Embryonic facial prominence (tissue), 1 donor: ENCODE measurements around the gene CCR9.

Source experiments
- DNase-seq: peaks from one replicate; pipeline ENCODE4 v3.0.0-alpha.2; 2016; ENCODE audit errors: extremely low spot score

The CCR9 gene

DNA sequence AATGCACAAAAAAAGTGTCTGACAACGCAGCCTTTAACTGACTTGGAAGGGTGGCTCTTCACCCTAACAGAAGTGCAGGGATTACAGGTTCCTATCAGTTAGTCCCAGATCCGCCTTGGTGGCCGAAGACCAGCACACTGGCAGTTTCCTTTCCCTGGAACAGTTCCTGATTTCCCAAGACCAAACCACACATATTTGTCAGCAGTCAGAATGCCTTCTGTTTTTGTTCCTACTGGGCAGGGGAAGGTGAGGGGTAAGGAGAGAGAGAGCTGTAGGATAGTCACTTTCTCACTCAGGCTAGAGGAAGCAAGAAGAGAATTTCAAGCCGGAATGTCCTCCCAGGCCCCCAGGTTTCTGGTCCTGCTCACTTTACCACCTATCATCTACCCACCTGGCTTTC, 66.1 kb downstream of the CCR9 start:
- no peak for DNase-seq
